HepG2 (cell line): ENCODE measurements around the gene BZW1. TPM values are rescaled to one million over a fixed set of nuclear protein-coding genes. Genes with fewer than 3 reads are reported as not detected.

Source experiments
- CBFB ChIP-seq: sonication (generic); formaldehyde crosslinking; IDR thresholded peaks from 2 replicates; pipeline ENCODE4 v1.4.0; 2020; ENCODE audit warnings: missing genetic modification reagents
- DPF2 ChIP-seq: sonication (generic); formaldehyde crosslinking; IDR thresholded peaks from 2 replicates; pipeline ENCODE4 v1.4.0; 2020; ENCODE audit warnings: mild to moderate bottlenecking, low read depth, missing genetic modification reagents, borderline replicate concordance
- DRAP1 ChIP-seq: IDR thresholded peaks from 2 replicates; pipeline ENCODE4 v1.6.1; 2016; ENCODE audit warnings: missing genetic modification reagents, missing compliant biosample characterization
- ESRRA ChIP-seq: sonication (generic); formaldehyde crosslinking; IDR thresholded peaks from 2 replicates; pipeline ENCODE4 v1.5.1; 2020; ENCODE audit warnings: mild to moderate bottlenecking, low read depth, missing genetic modification reagents
- KLF16 ChIP-seq, 2 experiments: sonication (generic) in 1 of 2; formaldehyde crosslinking in 1 of 2; IDR thresholded peaks; 2 replicates each; pipeline versions ENCODE4 v1.6.1 to v1.8.0; 2016 to 2023; ENCODE audit warnings: missing genetic modification reagents in 2 of 2, missing compliant biosample characterization in 1 of 2
- MAZ ChIP-seq, 2 experiments: sonication (generic) in 1 of 2; formaldehyde crosslinking in 1 of 2; IDR thresholded peaks; 2 replicates each; pipeline versions ENCODE4 v1.5.0 to v1.6.1; 2012 to 2020; ENCODE audit warnings: low read depth in 2 of 2, mild to moderate bottlenecking in 2 of 2, borderline replicate concordance in 1 of 2, improper control_type of control experiment in 1 of 2, low read length in 1 of 2, missing genetic modification reagents in 1 of 2, moderate library complexity in 1 of 2
- PRMT3 ChIP-seq: sonication (generic); formaldehyde crosslinking; IDR thresholded peaks from 2 replicates; pipeline ENCODE4 v1.8.1; 2022; ENCODE audit warnings: low read depth, mild to moderate bottlenecking, moderate library complexity, missing genetic modification reagents, borderline replicate concordance
- REST ChIP-seq, 2 experiments: IDR thresholded peaks; 2 replicates each; pipeline ENCODE4 v1.6.1; 2011 to 2012; ENCODE audit warnings: low read length in 2 of 2, borderline replicate concordance in 1 of 2, low read depth in 1 of 2, mild to moderate bottlenecking in 1 of 2, moderate library complexity in 1 of 2
- SCMH1 ChIP-seq: sonication (generic); formaldehyde crosslinking; IDR thresholded peaks from 2 replicates; pipeline ENCODE4 v1.9.0; 2021; ENCODE audit warnings: missing genetic modification reagents, mild to moderate bottlenecking, borderline replicate concordance
- SRSF9 ChIP-seq: fragments of 200-400 bp; formaldehyde crosslinking; IDR thresholded peaks from 2 replicates; pipeline ENCODE4 v1.6.1; 2018; ENCODE audit warnings: borderline replicate concordance, mild to moderate bottlenecking, low read depth, low read length; ENCODE audit not compliant: insufficient read depth, poor library complexity, severe bottlenecking
- SYNCRIP ChIP-seq: fragments of 200-400 bp; formaldehyde crosslinking; IDR thresholded peaks from 2 replicates; pipeline ENCODE4 v1.6.1; 2018; ENCODE audit warnings: mild to moderate bottlenecking, low read depth, low read length; ENCODE audit not compliant: insufficient read depth
- ZBTB2 ChIP-seq: sonication (generic); formaldehyde crosslinking; IDR thresholded peaks from 2 replicates; pipeline ENCODE4 v1.8.0; 2022; ENCODE audit warnings: low read depth, missing genetic modification reagents
- ZFAT ChIP-seq: sonication (generic); formaldehyde crosslinking; conservative IDR thresholded peaks from 2 replicates; pipeline ENCODE4 v1.8.1; 2023; ENCODE audit warnings: missing genetic modification reagents, inconsistent platforms
- ZFX ChIP-seq: sonication (generic); formaldehyde crosslinking; IDR thresholded peaks from 2 replicates; pipeline ENCODE4 v1.4.0; 2020; ENCODE audit warnings: mild to moderate bottlenecking, low read depth, missing genetic modification reagents, moderate library complexity
- ZNF207 ChIP-seq: fragments of 450-650 bp; IDR thresholded peaks from 2 replicates; pipeline ENCODE4 v1.6.1; 2016; ENCODE audit warnings: antibody characterized with exemption, borderline replicate concordance
- ZNF296 ChIP-seq: sonication (generic); formaldehyde crosslinking; conservative IDR thresholded peaks from 2 replicates; pipeline ENCODE4 v1.5.0; 2020; ENCODE audit warnings: mild to moderate bottlenecking, missing genetic modification reagents
- ZNF547 ChIP-seq: sonication (generic); formaldehyde crosslinking; IDR thresholded peaks from 2 replicates; pipeline ENCODE4 v1.5.1; 2020; ENCODE audit warnings: mild to moderate bottlenecking, missing genetic modification reagents
- ZNF605 ChIP-seq: sonication (generic); formaldehyde crosslinking; IDR thresholded peaks from 2 replicates; pipeline ENCODE4 v1.8.0; 2022; ENCODE audit warnings: mild to moderate bottlenecking, missing genetic modification reagents
- ZNF652 ChIP-seq: IDR thresholded peaks from 2 replicates; pipeline ENCODE4 v1.6.1; 2016; ENCODE audit warnings: low read depth, borderline replicate concordance
- ZNF674 ChIP-seq: sonication (generic); formaldehyde crosslinking; IDR thresholded peaks from 2 replicates; pipeline ENCODE4 v1.5.0; 2020; ENCODE audit warnings: low read depth, mild to moderate bottlenecking, missing genetic modification reagents
- polyA plus RNA-seq, 8 experiments: library from polyadenylated mRNA; depleted of rRNA in 3 of 8; stranded (reverse) in 7 of 8; unstranded in 1 of 8; fragments of >200 nt; fragmentation: Illumina TruSeq in 4 of 8; extraction: Trizol in 4 of 8; gene quantifications; 2 replicates each; pipeline versions ENCODE4 v1.2.1 to v1.2.3, GENCODE V29; 2011 to 2016; ENCODE audit warnings: low read depth in 4 of 8, missing spikeins in 1 of 8, mixed read lengths in 1 of 8; ENCODE audit not compliant: insufficient read depth in 1 of 8
- total RNA-seq, 5 experiments: library from RNA; depleted of rRNA; stranded (reverse); fragments of >200 nt; fragmentation: Illumina TruSeq; extraction: Trizol; gene quantifications; 2 replicates each; pipeline ENCODE4 v1.2.3, GENCODE V29; 2016; ENCODE audit warnings: low read depth in 1 of 5
- TF ChIP-seq, protein P1 (sequence below): IDR thresholded peaks from 2 replicates; pipeline ENCODE4 v1.6.1; 2012; ENCODE audit warnings: inconsistent platforms

Gene BZW1
- total and polyA plus RNA-seq, 2 of the 13 experiments (the other 11 are each of a cell fraction or from before 2014, with no cell fraction given) = 106 to 384 TPM

- TF ChIP-seq DRAP1 (CRISPR knock-in tag) (no peak), CBFB (CRISPR knock-in tag) (peak; percentile 26; the same call in 1 of the 2 replicates), ZNF296 (no peak), ZNF674 (CRISPR knock-in tag) (no peak), PRMT3 (CRISPR knock-in tag) (0 out of 2 replicates have a peak, but pooled peaks have one; percentile 20), ZFAT (CRISPR knock-in tag) (no peak), SCMH1 (no peak), MAZ (IDR thresholded peaks at IDR 0.05; ENCODE audit: borderline replicate concordance, low read depth, low read length) (no peak), MAZ (CRISPR knock-in tag; IDR thresholded peaks at IDR 0.05; ENCODE audit: low read depth) (peak; percentile 69), SYNCRIP (no peak), REST (IDR thresholded peaks at IDR 0.05; ENCODE audit: borderline replicate concordance in 1 of 2, low read depth in 1 of 2, low read length in 2 of 2) (no peak), ZNF207 (no peak), ZBTB2 (CRISPR knock-in tag) (no peak), ZNF652 (CRISPR knock-in tag) (no peak), DPF2 (CRISPR knock-in tag) (no peak), ZNF547 (0 out of 2 replicates have a peak, but pooled peaks have one; percentile 37), ZNF605 (CRISPR knock-in tag) (peak; percentile 51; the same call in 1 of the 2 replicates), ZFX (CRISPR knock-in tag) (peak; percentile 96), KLF16 (CRISPR knock-in tag; IDR thresholded peaks at IDR 0.05) (peak in 1 of 2 experiments; percentile 64; a peak in 1 of 4 replicates), ESRRA (no peak), SRSF9 (no peak)
- TF ChIP-seq, protein P1, sequence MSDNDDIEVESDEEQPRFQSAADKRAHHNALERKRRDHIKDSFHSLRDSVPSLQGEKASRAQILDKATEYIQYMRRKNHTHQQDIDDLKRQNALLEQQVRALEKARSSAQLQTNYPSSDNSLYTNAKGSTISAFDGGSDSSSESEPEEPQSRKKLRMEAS = peak; percentile 96
Observed at GRCh38 chr2:200843993-200844948, 32.6 kb downstream of the BZW1 start (continued).
